GM12801 (cell line): ENCODE data around the gene APP.

Experiments used
- CTCF ChIP-seq: IDR thresholded peaks from one replicate; pipeline ENCODE4 v1.5.1; 2011; ENCODE audit warnings: control low read depth; ENCODE audit not compliant: insufficient read length; ENCODE audit errors: extremely low read depth

APP gene

GRCh38 chr21:26162081-26162480, 8.5 kb downstream of the APP start:
- no peak for TF ChIP-seq CTCF

DNA sequence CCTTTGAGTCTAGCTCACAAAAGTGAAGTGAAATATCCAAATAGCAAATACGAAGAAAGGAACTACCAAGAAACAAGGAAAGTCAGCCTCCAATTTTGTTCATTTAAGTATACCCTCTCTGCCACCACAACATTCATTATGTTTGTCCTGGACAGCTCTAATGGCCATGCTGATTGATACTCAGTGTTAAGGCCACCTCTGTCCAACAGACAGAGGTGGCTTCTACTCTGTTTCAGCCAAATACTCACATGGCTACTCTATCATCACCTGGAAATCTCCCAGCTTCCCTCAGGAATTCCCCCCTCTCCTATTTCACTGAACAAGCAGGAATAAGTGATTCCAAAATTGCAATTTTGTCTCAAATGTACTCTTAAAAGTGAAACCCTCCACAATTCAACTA, 10.7 kb downstream of the APP start:
- no peak for TF ChIP-seq CTCF

GRCh38 chr21:26157801-26158200, 12.8 kb downstream of the APP start:
- TF ChIP-seq CTCF = no peak

DNA sequence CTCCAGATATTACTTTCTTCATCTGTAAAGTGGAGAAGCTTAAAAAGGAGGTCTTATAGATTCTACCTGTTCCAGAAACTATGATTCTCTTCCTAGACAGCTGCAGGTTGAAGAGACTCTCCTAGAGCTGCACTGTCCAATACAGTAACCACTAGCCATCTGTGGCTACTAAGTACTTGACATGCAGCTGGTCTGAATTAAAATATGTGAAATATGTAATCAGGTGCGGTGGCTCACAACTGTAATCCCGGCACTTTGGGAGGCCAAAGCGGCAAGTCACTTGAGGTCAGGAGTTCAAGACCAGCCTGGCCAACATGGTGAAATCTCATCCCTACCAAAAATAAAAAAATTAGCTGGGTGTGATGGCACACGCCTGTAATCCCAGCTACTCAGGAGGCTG, 15.8 kb downstream of the APP start:
- no peak for TF ChIP-seq CTCF

GRCh38 chr21:26153758-26154157, 16.8 kb downstream of the APP start:
- no peak for TF ChIP-seq CTCF

- TF ChIP-seq CTCF = no peak
Observed at GRCh38 chr21:26148840-26149354, 21.7 kb downstream of the APP start.

DNA sequence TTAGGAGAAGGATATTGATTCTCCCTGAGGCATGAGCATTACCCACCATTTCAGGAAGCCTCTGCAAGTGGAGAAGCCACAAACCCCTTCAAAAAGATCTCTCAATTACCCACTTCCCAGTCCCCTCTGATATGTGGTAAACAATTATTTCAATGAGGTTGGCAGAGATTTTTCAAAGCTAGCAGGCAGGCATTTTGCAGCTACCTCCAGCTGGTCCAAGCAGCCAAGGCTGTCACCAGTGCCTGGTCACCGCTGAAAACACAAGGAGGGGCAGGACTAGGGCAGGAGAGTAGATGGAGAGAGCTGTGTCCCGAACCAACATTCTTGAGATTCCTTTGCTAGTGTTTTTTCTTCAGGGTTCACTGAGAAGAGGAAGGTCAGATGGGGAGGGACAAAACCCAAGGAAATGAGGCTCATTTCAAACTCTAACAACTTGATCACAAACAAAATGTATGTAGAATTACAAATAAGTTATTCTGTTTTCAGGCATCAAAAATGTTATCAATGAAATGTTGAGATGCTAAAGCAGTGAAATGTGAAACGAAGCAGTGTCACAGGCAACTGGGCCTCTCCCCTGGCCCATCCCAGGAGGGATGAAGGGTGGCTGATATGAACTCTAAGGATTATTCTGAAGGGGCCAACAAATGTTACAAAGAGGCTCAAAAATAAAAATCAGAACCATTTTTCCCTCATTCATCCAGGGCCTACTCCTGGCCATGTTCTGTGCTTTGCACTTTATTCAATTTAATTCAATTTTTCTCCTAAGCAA, 22.3 kb downstream of the APP start:
- TF ChIP-seq CTCF = no peak
